ENCODE data around the gene CDK6.
A peak's percentile ranks its signal among the peaks of the same experiment; 100 is the strongest.

Gene CDK6

GRCh38 chr7:92783260-92784201 is 52.8 kb downstream of the CDK6 start:
- Histone ChIP-seq H3K4me3 (ENCODE audit: low read depth, low read length) (no peak overlapping the region), H3K36me3 (replicated peaks) (no peaks in the 10 kb centered on the region), H3K27ac (no peak overlapping the region), H3K27me3 (replicated peaks) (no peaks in the 10 kb centered on the region)
- no peak for DNase-seq
- in situ Hi-C loops (cut with HindIII; ENCODE audit: low pct_ligation_motif_present, low sequenced_read_pairs): no loop called here
- no peak for TF ChIP-seq CTCF (IDR thresholded peaks at IDR 0.05; ENCODE audit: low read depth, low read length, missing control alignments)

- no peak overlapping the region for H3K27ac ChIP-seq
- no peak overlapping the region for H3K4me3 ChIP-seq (ENCODE audit: low read depth, low read length)
- in situ Hi-C loops (cut with HindIII; ENCODE audit: low pct_ligation_motif_present, low sequenced_read_pairs): no loop called here
- H3K36me3 ChIP-seq (replicated peaks): no peaks in the 10 kb centered on the region
- H3K27me3 ChIP-seq (replicated peaks): no peaks in the 10 kb centered on the region
- no peak for TF ChIP-seq CTCF (IDR thresholded peaks at IDR 0.05; ENCODE audit: low read depth, low read length, missing control alignments)
- no peak for DNase-seq
These were observed 53.5 kb downstream of the CDK6 start for GRCh38 chr7:92782855-92783254.

GRCh38 chr7:92782236-92782635 is 54.1 kb downstream of the CDK6 start:
- in situ Hi-C loops (cut with HindIII; ENCODE audit: low pct_ligation_motif_present, low sequenced_read_pairs): no loop called here
- Histone ChIP-seq H3K27ac (no peak overlapping the region), H3K27me3 (replicated peaks) (no peaks in the 10 kb centered on the region), H3K4me3 (ENCODE audit: low read depth, low read length) (no peak overlapping the region), H3K36me3 (replicated peaks) (no peaks in the 10 kb centered on the region)
- TF ChIP-seq CTCF (IDR thresholded peaks at IDR 0.05; ENCODE audit: low read depth, low read length, missing control alignments): no peak
- no peak for DNase-seq

- H3K4me3 ChIP-seq (ENCODE audit: low read depth, low read length): no peak overlapping the region
- in situ Hi-C loops (cut with HindIII; ENCODE audit: low pct_ligation_motif_present, low sequenced_read_pairs): no loop called here
- no peak for TF ChIP-seq CTCF (IDR thresholded peaks at IDR 0.05; ENCODE audit: low read depth, low read length, missing control alignments)
- DNase-seq: no peak
- no peaks in the 10 kb centered on the region for H3K27me3 ChIP-seq (replicated peaks)
- H3K27ac ChIP-seq: no peak overlapping the region
- no peaks in the 10 kb centered on the region for H3K36me3 ChIP-seq (replicated peaks)
These were observed 55.2 kb downstream of the CDK6 start for GRCh38 chr7:92781117-92781720.

- Histone ChIP-seq H3K36me3 (replicated peaks) (peaks cover 3% of the 10 kb centered on the region), H3K27me3 (replicated peaks) (no peaks in the 10 kb centered on the region), H3K27ac (no peak overlapping the region), H3K4me3 (ENCODE audit: low read depth, low read length) (no peak overlapping the region)
- in situ Hi-C loops (cut with HindIII; ENCODE audit: low pct_ligation_motif_present, low sequenced_read_pairs): no loop called here
- DNase-seq: peak; percentile 80
- peak; percentile 48 for TF ChIP-seq CTCF (IDR thresholded peaks at IDR 0.05; ENCODE audit: low read depth, low read length, missing control alignments)
These were observed 57.4 kb downstream of the CDK6 start for GRCh38 chr7:92778972-92779371.
